ENCODE measurements around the gene ABCA7. TPM values are rescaled to one million over a fixed set of nuclear protein-coding genes. Genes with fewer than 3 reads are reported as not detected.

ABCA7 gene
- total and polyA plus RNA-seq, 2 of the 8 experiments (the other 6 are each of a cell fraction or from before 2014, with no cell fraction given), result 10.4 to 25.6 TPM

DNA sequence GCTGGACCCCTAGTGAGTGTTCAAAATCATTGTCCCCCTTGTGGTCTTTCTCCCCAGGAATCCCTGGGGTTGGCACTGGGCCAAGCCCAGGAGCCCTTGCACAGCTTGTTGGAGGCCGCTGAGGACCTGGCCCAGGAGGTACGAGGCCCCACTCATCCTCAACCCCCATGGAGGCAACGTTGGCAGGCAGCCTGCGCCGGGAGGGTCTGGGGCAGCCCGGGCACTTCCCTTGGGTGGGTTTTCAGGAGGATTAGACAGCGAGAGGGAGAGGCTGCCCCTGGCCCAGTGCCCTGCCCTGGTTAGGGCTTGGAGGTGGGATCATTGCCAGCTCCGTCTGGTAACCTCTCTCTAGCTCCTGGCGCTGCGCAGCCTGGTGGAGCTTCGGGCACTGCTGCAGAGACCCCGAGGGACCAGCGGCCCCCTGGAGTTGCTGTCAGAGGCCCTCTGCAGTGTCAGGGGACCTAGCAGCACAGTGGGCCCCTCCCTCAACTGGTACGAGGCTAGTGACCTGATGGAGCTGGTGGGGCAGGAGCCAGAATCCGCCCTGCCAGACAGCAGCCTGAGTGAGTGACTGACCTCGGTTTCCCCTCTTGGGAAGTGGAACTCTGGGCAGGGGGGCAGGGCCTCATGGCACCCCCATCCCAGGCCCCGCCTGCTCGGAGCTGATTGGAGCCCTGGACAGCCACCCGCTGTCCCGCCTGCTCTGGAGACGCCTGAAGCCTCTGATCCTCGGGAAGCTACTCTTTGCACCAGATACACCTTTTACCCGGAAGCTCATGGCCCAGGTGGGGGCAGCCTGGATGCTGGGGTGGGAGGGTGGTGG lies 3.0 kb downstream of the ABCA7 start (continued):
- TF ChIP-seq RFX5 (IDR thresholded peaks at IDR 0.05; ENCODE audit: borderline replicate concordance, low read depth, low read length) (no peak), CEBPB (IDR thresholded peaks at IDR 0.05; ENCODE audit: low read depth, low read length) (no peak), SRF (IDR thresholded peaks at IDR 0.05; ENCODE audit: low read depth, low read length) (no peak), CTBP2 (IDR thresholded peaks at IDR 0.05; ENCODE audit: borderline replicate concordance, insufficient read depth, insufficient read length, low read length) (no peak), YY1 (IDR thresholded peaks at IDR 0.05; ENCODE audit: low read depth, low read length) (no peak), NANOG (IDR thresholded peaks at IDR 0.05; ENCODE audit: insufficient read depth, low read depth, low read length, poor library complexity, severe bottlenecking) (no peak), BRCA1 (IDR thresholded peaks at IDR 0.05; ENCODE audit: low read depth, low read length) (no peak), CREB1 (IDR thresholded peaks at IDR 0.05) (no peak), ASH2L (IDR thresholded peaks at IDR 0.05; ENCODE audit: low read length) (no peak)
